ENCODE data around the gene ATP11A. TPM values are rescaled to one million over a fixed set of nuclear protein-coding genes. Genes with fewer than 3 reads are reported as not detected.

Gene ATP11A
- total and polyA plus RNA-seq, 11 donors, result 20.5 to 146 (median 91.2) TPM

GRCh38 chr13:112688560-112689302, 1.1 kb upstream of the ATP11A start:
- no peaks in the 10 kb centered on the region for H3K9me3 ChIP-seq
- ATAC-seq (no peak), DNase-seq (peak in 1 of 5 donors; percentile 54)
- intact Hi-C loops (cut with DNase I), result loop anchor here in 8 of 10 donors (1.0 to 10.0 kb wide), 5 partner anchors 46 to 186 kb away; no protein-coding TSS in a partner anchor
- H3K36me3 ChIP-seq, result no peaks in the 10 kb centered on the region
- H3K4me3 ChIP-seq, result peak overlapping the region; percentile 71 to 99 (median 95)
- no peaks in the 10 kb centered on the region for H3K27me3 ChIP-seq
- H3K27ac ChIP-seq, result peak overlapping the region; percentile 89 to 98 (median 96)
- H3K4me1 ChIP-seq, result peaks cover 0 to 38% (median 25%) of the 10 kb centered on the region in 12 donors
- WGBS, 4 donors, result 53 to 61% (median 56%) methylated on average over 15 of the region's 15 CpGs
- TF ChIP-seq POLR2A (IDR thresholded peaks at IDR 0.05), result no peak
- no peak for TF ChIP-seq CTCF (IDR thresholded peaks at IDR 0.05)

- H3K9me3 ChIP-seq, result no peaks in the 10 kb centered on the region
- no peaks in the 10 kb centered on the region for H3K27me3 ChIP-seq
- intact Hi-C loops (cut with DNase I), result loop anchor here in 6 of 10 donors (1.0 to 10.0 kb wide), 7 partner anchors 20 to 124 kb away; no protein-coding TSS in a partner anchor
- TF ChIP-seq POLR2A (IDR thresholded peaks at IDR 0.05) (no peak), CTCF (IDR thresholded peaks at IDR 0.05) (no peak)
- 0 to 1% (median 0%) methylated on average over 5 to 77 of the region's 77 CpGs for WGBS, 4 donors
- H3K4me1 ChIP-seq, result peaks cover 3 to 51% (median 38%) of the 10 kb centered on the region in 12 donors
- peak in 2 of 4 donors; percentile 6 to 17 for ATAC-seq
- H3K4me3 ChIP-seq, result peak overlapping the region; percentile 71 to 99 (median 95)
- peak overlapping the region; percentile 89 to 98 (median 96) for H3K27ac ChIP-seq
- DNase-seq, result peak; percentile 53 to 83 (median 63)
- peaks cover 0 to 4% (median 0%) of the 10 kb centered on the region in 9 donors for H3K36me3 ChIP-seq
Measured at GRCh38 chr13:112690283-112690929, 568 bp downstream of the ATP11A start.

- Histone ChIP-seq H3K4me3 (peak overlapping the region in 11 of 12 donors; percentile 71 to 99 (median 94)), H3K4me1 (peaks cover 3 to 52% (median 40%) of the 10 kb centered on the region in 12 donors), H3K27me3 (no peaks in the 10 kb centered on the region), H3K36me3 (peaks cover 0 to 12% (median 0%) of the 10 kb centered on the region in 9 donors), H3K27ac (peak overlapping the region in 9 of 12 donors; percentile 5 to 98 (median 97)), H3K9me3 (no peaks in the 10 kb centered on the region)
- intact Hi-C loops (cut with DNase I), result loop anchor here in 6 of 10 donors (5.0 to 10.0 kb wide), 5 partner anchors 35 to 123 kb away; no protein-coding TSS in a partner anchor
- DNase-seq (no peak), ATAC-seq (no peak)
- no peak for TF ChIP-seq CTCF (IDR thresholded peaks at IDR 0.05)
- no peak for TF ChIP-seq POLR2A (IDR thresholded peaks at IDR 0.05)
- WGBS, 4 donors, result 34 to 39% (median 38%) methylated on average over 11 of the region's 11 CpGs
Measured at GRCh38 chr13:112692104-112692503, 2.3 kb downstream of the ATP11A start.

GRCh38 chr13:112692586-112692985, 2.7 kb downstream of the ATP11A start:
- H3K27me3 ChIP-seq, result no peaks in the 10 kb centered on the region
- 71 to 86% (median 79%) methylated on average over 5 of the region's 5 CpGs for WGBS, 4 donors
- H3K36me3 ChIP-seq, result peaks cover 0 to 12% (median 0%) of the 10 kb centered on the region in 9 donors
- DNase-seq (no peak), ATAC-seq (no peak)
- TF ChIP-seq CTCF (IDR thresholded peaks at IDR 0.05) (no peak), POLR2A (IDR thresholded peaks at IDR 0.05) (no peak)
- peak overlapping the region in 6 of 12 donors; percentile 93 to 99 (median 97) for H3K4me3 ChIP-seq
- H3K9me3 ChIP-seq, result no peaks in the 10 kb centered on the region
- H3K27ac ChIP-seq, result peak overlapping the region in 3 of 12 donors; percentile 96 to 98 (median 97)
- intact Hi-C loops (cut with DNase I), result loop anchor here in 6 of 10 donors (5.0 to 10.0 kb wide), 5 partner anchors 35 to 122 kb away; no protein-coding TSS in a partner anchor
- peaks cover 3 to 52% (median 40%) of the 10 kb centered on the region in 12 donors for H3K4me1 ChIP-seq
